Body of pancreas (tissue), 4 donors: ENCODE results near the gene TMEM89. TPM values are rescaled to one million over a fixed set of nuclear protein-coding genes. Genes with fewer than 3 reads are reported as not detected.
A peak's percentile ranks its signal among the peaks of the same experiment; 100 is the strongest.

Experiments
- ATAC-seq: fragments of 150-250 bp; one replicate; pipeline ENCODE4 v1.9.1; 2016
- DNase-seq, 4 donors: peaks; one replicate each; pipeline ENCODE4 v3.0.0-alpha.2; 2019
- H3K27ac ChIP-seq, 4 donors: fragments of 200-600 bp; sonication (generic); 1 replicate in 3 of 4; 2 replicates in 1 of 4; pipeline versions ENCODE4 v1.5.1 to v1.6.1; 2016 to 2019; ENCODE audit warnings: mild to moderate bottlenecking in 1 of 4, mixed read lengths in 1 of 4, moderate library complexity in 1 of 4
- H3K27me3 ChIP-seq, 2 donors: fragments of 200-600 bp; sonication (generic); one replicate each; pipeline ENCODE4 v1.6.0; 2016; ENCODE audit warnings: mild to moderate bottlenecking in 1 of 2
- H3K36me3 ChIP-seq, 2 donors: fragments of 200-600 bp; sonication (generic); replicated peaks in 1 of 2; 2 replicates each; pipeline ENCODE4 v1.5.1; 2016; ENCODE audit warnings: low read depth in 2 of 2; ENCODE audit not compliant: insufficient read depth in 1 of 2
- H3K4me1 ChIP-seq: fragments of 200-600 bp; sonication (generic); one replicate; pipeline ENCODE4 v1.6.0; 2016
- H3K4me3 ChIP-seq, 2 donors: fragments of 200-600 bp; sonication (generic); 1 replicate in 1 of 2; 2 replicates in 1 of 2; pipeline ENCODE4 v1.5.1; 2016 to 2019
- H3K9me3 ChIP-seq, 3 donors: fragments of 200-600 bp; sonication (generic); 1 replicate in 2 of 3; 2 replicates in 1 of 3; pipeline ENCODE4 v1.5.1; 2016
- POLR2A ChIP-seq, 3 donors: fragments of 450-650 bp; IDR thresholded peaks; one replicate each; pipeline ENCODE4 v1.6.1; 2016; ENCODE audit warnings: antibody characterized with exemption in 3 of 3, mild to moderate bottlenecking in 2 of 3
- WGBS, 2 donors: methylation state at CpG; one replicate each; pipeline ENCODE4 v1.1.5; 2017; 5-methylcytosine and 5-hydroxymethylcytosine counted together
- intact Hi-C: fragments of 100-400 bp; cut with DNase I; formaldehyde crosslinking; loops from one replicate; pipeline ENCODE4 v1.15.1; 2023
- total RNA-seq, 2 donors: library from RNA; depleted of rRNA; stranded (reverse); fragments of >200 nt; gene quantifications; one replicate each; pipeline ENCODE4 v1.1.0, GENCODE V29; 2016
- TF ChIP-seq, protein P1 (sequence below), 7 experiments: fragments of 450-650 bp in 4 of 7; fragments of 200-600 bp in 3 of 7; sonication (generic) in 3 of 7; IDR thresholded peaks; one replicate each; pipeline ENCODE4 v1.5.1; 2016 to 2019; ENCODE audit warnings: antibody characterized with exemption in 7 of 7

TMEM89 gene
- total RNA-seq, 2 donors from 2014 or later = not detected

DNA sequence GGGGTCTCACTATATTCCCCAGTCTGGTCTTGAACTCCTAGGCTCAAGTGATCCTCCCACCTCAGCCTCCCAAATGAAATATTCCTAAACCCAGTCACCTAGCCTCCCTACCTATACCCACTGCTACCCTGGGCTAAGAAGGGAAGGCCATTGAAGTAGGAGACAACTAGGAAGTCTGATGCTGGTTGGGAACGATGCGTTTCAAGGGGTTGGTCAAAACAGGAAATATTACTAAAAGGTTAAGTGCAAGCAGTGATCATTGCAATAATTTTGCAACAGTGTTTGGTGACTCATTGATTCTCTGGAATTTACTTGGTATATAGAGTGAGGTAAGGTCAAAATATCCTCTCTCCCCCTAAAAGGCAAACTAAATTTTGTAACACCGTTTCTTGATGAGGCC is 7.5 kb downstream of the TMEM89 start:
- TF ChIP-seq, protein P1, sequence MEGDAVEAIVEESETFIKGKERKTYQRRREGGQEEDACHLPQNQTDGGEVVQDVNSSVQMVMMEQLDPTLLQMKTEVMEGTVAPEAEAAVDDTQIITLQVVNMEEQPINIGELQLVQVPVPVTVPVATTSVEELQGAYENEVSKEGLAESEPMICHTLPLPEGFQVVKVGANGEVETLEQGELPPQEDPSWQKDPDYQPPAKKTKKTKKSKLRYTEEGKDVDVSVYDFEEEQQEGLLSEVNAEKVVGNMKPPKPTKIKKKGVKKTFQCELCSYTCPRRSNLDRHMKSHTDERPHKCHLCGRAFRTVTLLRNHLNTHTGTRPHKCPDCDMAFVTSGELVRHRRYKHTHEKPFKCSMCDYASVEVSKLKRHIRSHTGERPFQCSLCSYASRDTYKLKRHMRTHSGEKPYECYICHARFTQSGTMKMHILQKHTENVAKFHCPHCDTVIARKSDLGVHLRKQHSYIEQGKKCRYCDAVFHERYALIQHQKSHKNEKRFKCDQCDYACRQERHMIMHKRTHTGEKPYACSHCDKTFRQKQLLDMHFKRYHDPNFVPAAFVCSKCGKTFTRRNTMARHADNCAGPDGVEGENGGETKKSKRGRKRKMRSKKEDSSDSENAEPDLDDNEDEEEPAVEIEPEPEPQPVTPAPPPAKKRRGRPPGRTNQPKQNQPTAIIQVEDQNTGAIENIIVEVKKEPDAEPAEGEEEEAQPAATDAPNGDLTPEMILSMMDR (IDR thresholded peaks at IDR 0.05) = no peak
- no peak for TF ChIP-seq POLR2A (IDR thresholded peaks at IDR 0.05)
- 64 to 68% methylated on average over 3 of the region's 3 CpGs for WGBS, 2 donors
- Histone ChIP-seq H3K36me3 (no peaks in the 10 kb centered on the region), H3K4me1 (peaks cover 15% of the 10 kb centered on the region), H3K27me3 (no peaks in the 10 kb centered on the region), H3K27ac (no peak overlapping the region), H3K9me3 (peaks cover 0 to 7% (median 0%) of the 10 kb centered on the region in 3 donors), H3K4me3 (no peak overlapping the region)
- intact Hi-C loops = no loop called here
- no peak for ATAC-seq
- DNase-seq = no peak

DNA sequence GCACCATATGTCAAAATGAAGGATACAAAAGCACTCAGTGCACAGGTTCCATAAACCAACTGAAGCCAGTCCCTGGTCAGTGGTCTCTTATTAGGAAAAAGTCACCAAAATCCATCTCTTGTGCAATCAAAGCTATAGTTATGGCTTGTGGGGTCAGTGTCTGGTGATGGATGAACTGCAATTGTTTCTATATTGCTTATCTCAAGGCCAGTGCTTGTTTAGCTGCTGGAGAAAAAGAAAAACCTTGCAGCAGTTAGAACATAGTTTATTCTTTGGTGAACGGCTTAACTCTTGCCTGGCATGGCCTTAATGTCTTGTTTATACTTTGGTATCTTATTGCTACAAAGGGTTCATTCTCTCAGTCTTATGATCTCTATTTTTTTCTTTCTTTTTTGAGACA is 9.3 kb downstream of the TMEM89 start:
- Histone ChIP-seq H3K4me3 (no peak overlapping the region), H3K36me3 (no peaks in the 10 kb centered on the region), H3K4me1 (peaks cover 16% of the 10 kb centered on the region), H3K27ac (no peak overlapping the region), H3K27me3 (no peaks in the 10 kb centered on the region), H3K9me3 (peaks cover 0 to 5% (median 0%) of the 10 kb centered on the region in 3 donors)
- no peak for TF ChIP-seq POLR2A (IDR thresholded peaks at IDR 0.05)
- 43 to 55% methylated on average over 1 of the region's 1 CpG for WGBS, 2 donors
- no peak for ATAC-seq
- intact Hi-C loops = no loop called here
- no peak for DNase-seq

DNA sequence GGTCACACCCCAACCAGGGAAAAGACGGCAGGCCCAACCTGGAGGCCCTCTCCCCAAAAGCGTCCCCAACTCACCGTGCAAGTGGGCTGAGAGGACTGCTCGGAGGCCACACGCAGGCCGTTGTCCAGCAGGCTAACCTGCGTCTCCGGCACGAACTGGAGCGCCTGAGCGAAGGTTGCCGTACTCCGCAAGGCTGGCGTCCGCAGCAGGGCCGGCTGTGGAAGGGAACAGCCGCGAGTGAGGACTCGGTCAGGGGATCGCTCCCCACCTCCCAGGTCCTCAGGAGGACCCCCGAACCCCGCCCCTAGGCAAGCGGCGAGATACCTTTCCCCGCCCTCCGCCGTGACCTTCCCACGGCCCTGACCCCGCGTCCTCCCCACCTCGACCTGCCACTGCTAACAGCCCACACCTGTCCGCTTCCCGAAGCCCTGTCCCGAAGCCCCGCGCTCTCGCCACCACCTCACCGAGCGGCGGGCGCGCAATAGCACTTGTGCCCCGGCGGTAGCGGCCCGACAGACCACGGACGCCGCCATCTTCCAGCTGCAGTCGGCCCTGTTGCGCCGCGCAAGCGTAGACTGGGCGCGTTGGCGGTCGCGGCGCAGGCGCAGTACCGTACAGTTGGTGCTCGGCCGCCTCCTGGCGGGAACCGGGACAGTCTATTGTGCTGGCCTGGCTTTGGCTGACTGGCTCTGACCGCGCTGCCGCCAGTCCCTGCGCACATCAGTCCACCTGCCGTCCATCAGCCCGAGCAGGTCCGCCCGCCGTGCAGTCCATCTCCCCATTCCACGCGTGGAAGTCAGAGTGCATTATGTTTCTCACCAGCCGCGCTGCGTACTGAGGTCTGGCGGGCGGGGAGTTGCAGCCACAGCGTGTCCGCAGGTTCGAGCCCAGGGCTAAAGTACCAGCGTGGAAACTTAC is 12.2 kb downstream of the TMEM89 start, which contains the start of gene UQCRC1:
Gene UQCRC1, minus strand, starts transcription at position 559 of the 918 bp plus-strand sequence. Its CDS starts 26 bp downstream, at position 533.
- intact Hi-C loops = no loop called here
- Histone ChIP-seq H3K27me3 (no peaks in the 10 kb centered on the region), H3K36me3 (peaks cover 6 to 10% of the 10 kb centered on the region in 2 donors), H3K4me1 (peaks cover 16% of the 10 kb centered on the region), H3K27ac (peak within 1 kb of the TSS; percentile 20 to 86 (median 82)), H3K9me3 (no peaks in the 10 kb centered on the region), H3K4me3 (peak within 1 kb of the TSS; percentile 67 to 99)
- 1 to 3% methylated on average over 11 to 85 of the region's 86 CpGs for WGBS, 2 donors
- ATAC-seq (peak; percentile 100), DNase-seq (peak; percentile 93 to 95 (median 94))
- TF ChIP-seq, protein P1 (IDR thresholded peaks at IDR 0.05) = peak; percentile 50 to 96 (median 88)
- peak; percentile 63 to 89 (median 84) for TF ChIP-seq POLR2A (IDR thresholded peaks at IDR 0.05)

DNA sequence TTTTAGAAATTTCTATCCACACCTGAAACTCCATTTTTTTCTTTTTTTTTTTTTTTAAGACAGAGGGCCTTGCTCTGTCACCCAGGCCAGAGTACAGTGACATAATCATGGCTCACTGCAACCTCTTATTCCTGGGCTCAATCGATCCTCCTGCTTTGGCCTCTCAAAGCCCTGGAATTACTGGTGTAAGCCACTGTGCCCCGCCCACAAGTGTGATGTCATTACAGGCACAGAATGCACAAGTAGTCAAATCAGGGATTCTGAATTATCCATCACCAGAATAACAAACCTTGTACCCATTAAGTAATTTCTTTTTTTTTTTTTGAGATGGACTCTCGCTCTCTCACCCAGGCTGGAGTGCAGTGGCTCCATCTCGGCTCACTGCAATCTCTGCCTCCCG is 14.1 kb downstream of the TMEM89 start:
- WGBS, 2 donors = 85 to 96% methylated on average over 5 of the region's 5 CpGs
- H3K9me3 ChIP-seq = no peaks in the 10 kb centered on the region
- DNase-seq (peak in 1 of 4 donors; percentile 23), ATAC-seq (no peak)
- peaks cover 10 to 26% of the 10 kb centered on the region in 2 donors for H3K36me3 ChIP-seq
- H3K27me3 ChIP-seq = no peaks in the 10 kb centered on the region
- H3K4me3 ChIP-seq = no peak overlapping the region
- no peak overlapping the region for H3K27ac ChIP-seq
- intact Hi-C loops = no loop called here
- TF ChIP-seq, protein P1 (IDR thresholded peaks at IDR 0.05) = no peak
- no peak for TF ChIP-seq POLR2A (IDR thresholded peaks at IDR 0.05)
- peaks cover 16% of the 10 kb centered on the region for H3K4me1 ChIP-seq

DNA sequence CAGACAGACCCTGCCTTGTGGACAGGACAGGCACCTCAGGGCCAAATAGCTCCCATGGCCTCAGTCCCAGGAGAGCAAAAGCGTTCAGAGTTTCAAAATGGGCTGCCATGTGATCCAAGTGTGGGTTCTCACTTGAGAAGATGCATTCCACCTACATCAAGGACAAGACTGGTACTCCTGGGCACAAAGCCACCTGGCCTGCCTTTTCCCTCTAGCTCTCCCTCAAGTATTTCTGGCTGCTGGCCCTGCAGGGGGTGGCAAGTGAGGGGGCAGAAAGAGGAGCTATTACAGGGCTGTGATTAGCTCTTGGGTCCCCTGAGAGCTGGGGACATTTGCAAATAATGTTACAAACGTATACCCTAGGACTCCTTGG is 20.0 kb downstream of the TMEM89 start:
- no peak for DNase-seq
- WGBS, 2 donors = 77 to 86% methylated on average over 1 to 2 of the region's 2 CpGs

More for the DNA sequence above, 20.0 kb downstream of the TMEM89 start:
- intact Hi-C loops = no loop called here
- H3K27me3 ChIP-seq = no peaks in the 10 kb centered on the region
- H3K4me1 ChIP-seq = no peaks in the 10 kb centered on the region
- H3K27ac ChIP-seq = no peak overlapping the region
- peaks cover 24 to 58% of the 10 kb centered on the region in 2 donors for H3K36me3 ChIP-seq
- H3K4me3 ChIP-seq = no peak overlapping the region
- TF ChIP-seq, protein P1 (IDR thresholded peaks at IDR 0.05) = no peak
- TF ChIP-seq POLR2A (IDR thresholded peaks at IDR 0.05) = no peak
- no peak for ATAC-seq
- H3K9me3 ChIP-seq = no peaks in the 10 kb centered on the region
